SK-N-SH (cell line): ENCODE results near the gene KCNJ10.

Source experiments
- EP300 ChIP-seq, 2 experiments: IDR thresholded peaks; 2 replicates each; pipeline versions ENCODE4 v1.4.0 to v1.6.1; 2012; ENCODE audit warnings: borderline replicate concordance in 1 of 2, low read depth in 1 of 2, low read length in 1 of 2
- FOXM1 ChIP-seq: IDR thresholded peaks from 2 replicates; pipeline ENCODE4 v1.4.0; 2012; ENCODE audit warnings: low read depth, mild to moderate bottlenecking
- GABPA ChIP-seq: IDR thresholded peaks from 2 replicates; pipeline ENCODE4 v1.4.0; 2012; ENCODE audit warnings: low read depth, mild to moderate bottlenecking
- NRF1 ChIP-seq: IDR thresholded peaks from 2 replicates; pipeline ENCODE4 v1.6.1; 2012; ENCODE audit warnings: low read depth, mild to moderate bottlenecking, low read length
- RCOR1 ChIP-seq: fragments of 150-350 bp; IDR thresholded peaks from 2 replicates; pipeline ENCODE4 v1.6.1; 2017; ENCODE audit warnings: antibody characterized with exemption, low read length
- SIN3A ChIP-seq: IDR thresholded peaks from 2 replicates; pipeline ENCODE4 v1.6.1; 2012; ENCODE audit warnings: low read depth, mild to moderate bottlenecking, low read length, moderate library complexity, borderline replicate concordance
- TF ChIP-seq, protein P1 (sequence below): IDR thresholded peaks from 2 replicates; pipeline ENCODE4 v1.4.0; 2012; ENCODE audit warnings: low read depth
- TF ChIP-seq, protein P2 (sequence below): fragments of 200-600 bp; sonication (generic); IDR thresholded peaks from 2 replicates; pipeline ENCODE4 v1.6.1; 2017; ENCODE audit warnings: antibody characterized with exemption, mild to moderate bottlenecking, moderate library complexity
- TF ChIP-seq, protein P3 (sequence below): IDR thresholded peaks from 2 replicates; pipeline ENCODE4 v1.6.1; 2012; ENCODE audit warnings: mild to moderate bottlenecking, low read depth, low read length, moderate library complexity

DNA sequence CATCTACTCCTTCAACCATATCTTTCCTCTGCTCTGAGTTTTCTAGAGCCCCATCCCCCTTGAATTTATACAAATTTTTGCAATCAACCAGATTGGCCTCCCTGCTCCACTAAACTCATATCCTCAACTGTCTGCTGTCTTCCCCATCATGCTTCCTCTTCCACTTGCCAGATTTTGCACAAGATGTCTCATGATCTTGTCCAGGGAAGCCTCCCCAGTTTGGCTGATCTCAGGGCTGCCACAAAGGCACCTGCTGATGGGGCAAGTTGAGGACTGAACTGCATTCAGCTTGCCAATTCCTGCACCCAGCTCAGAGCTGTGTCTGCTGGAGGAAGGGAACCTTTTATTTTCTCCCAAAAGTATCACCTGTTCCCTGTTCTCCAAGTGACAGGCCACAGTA, 7.5 kb upstream of the KCNJ10 start:
- TF ChIP-seq NRF1 (no peak), SIN3A (no peak), GABPA (no peak), FOXM1 (no peak), RCOR1 (no peak), EP300 (IDR thresholded peaks at IDR 0.05; ENCODE audit: borderline replicate concordance in 1 of 2, low read depth in 1 of 2, low read length in 1 of 2) (no peak)
- TF ChIP-seq, protein P1, sequence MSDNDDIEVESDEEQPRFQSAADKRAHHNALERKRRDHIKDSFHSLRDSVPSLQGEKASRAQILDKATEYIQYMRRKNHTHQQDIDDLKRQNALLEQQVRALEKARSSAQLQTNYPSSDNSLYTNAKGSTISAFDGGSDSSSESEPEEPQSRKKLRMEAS, result no peak
- TF ChIP-seq, protein P2, sequence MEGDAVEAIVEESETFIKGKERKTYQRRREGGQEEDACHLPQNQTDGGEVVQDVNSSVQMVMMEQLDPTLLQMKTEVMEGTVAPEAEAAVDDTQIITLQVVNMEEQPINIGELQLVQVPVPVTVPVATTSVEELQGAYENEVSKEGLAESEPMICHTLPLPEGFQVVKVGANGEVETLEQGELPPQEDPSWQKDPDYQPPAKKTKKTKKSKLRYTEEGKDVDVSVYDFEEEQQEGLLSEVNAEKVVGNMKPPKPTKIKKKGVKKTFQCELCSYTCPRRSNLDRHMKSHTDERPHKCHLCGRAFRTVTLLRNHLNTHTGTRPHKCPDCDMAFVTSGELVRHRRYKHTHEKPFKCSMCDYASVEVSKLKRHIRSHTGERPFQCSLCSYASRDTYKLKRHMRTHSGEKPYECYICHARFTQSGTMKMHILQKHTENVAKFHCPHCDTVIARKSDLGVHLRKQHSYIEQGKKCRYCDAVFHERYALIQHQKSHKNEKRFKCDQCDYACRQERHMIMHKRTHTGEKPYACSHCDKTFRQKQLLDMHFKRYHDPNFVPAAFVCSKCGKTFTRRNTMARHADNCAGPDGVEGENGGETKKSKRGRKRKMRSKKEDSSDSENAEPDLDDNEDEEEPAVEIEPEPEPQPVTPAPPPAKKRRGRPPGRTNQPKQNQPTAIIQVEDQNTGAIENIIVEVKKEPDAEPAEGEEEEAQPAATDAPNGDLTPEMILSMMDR, result no peak
- TF ChIP-seq, protein P3, sequence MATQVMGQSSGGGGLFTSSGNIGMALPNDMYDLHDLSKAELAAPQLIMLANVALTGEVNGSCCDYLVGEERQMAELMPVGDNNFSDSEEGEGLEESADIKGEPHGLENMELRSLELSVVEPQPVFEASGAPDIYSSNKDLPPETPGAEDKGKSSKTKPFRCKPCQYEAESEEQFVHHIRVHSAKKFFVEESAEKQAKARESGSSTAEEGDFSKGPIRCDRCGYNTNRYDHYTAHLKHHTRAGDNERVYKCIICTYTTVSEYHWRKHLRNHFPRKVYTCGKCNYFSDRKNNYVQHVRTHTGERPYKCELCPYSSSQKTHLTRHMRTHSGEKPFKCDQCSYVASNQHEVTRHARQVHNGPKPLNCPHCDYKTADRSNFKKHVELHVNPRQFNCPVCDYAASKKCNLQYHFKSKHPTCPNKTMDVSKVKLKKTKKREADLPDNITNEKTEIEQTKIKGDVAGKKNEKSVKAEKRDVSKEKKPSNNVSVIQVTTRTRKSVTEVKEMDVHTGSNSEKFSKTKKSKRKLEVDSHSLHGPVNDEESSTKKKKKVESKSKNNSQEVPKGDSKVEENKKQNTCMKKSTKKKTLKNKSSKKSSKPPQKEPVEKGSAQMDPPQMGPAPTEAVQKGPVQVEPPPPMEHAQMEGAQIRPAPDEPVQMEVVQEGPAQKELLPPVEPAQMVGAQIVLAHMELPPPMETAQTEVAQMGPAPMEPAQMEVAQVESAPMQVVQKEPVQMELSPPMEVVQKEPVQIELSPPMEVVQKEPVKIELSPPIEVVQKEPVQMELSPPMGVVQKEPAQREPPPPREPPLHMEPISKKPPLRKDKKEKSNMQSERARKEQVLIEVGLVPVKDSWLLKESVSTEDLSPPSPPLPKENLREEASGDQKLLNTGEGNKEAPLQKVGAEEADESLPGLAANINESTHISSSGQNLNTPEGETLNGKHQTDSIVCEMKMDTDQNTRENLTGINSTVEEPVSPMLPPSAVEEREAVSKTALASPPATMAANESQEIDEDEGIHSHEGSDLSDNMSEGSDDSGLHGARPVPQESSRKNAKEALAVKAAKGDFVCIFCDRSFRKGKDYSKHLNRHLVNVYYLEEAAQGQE, result no peak
